Measurements from ENCODE around the gene CMTM4. TPM values are rescaled to one million over a fixed set of nuclear protein-coding genes. Genes with fewer than 3 reads are reported as not detected.
"Not testable (repeated sequence)": the region's sequence is repeated elsewhere in the genome, so short reads cannot be mapped to it uniquely, and the experiment has no call there.

CMTM4 gene
- total RNA-seq, 1 experiment from 2014 or later, result 110 TPM

DNA sequence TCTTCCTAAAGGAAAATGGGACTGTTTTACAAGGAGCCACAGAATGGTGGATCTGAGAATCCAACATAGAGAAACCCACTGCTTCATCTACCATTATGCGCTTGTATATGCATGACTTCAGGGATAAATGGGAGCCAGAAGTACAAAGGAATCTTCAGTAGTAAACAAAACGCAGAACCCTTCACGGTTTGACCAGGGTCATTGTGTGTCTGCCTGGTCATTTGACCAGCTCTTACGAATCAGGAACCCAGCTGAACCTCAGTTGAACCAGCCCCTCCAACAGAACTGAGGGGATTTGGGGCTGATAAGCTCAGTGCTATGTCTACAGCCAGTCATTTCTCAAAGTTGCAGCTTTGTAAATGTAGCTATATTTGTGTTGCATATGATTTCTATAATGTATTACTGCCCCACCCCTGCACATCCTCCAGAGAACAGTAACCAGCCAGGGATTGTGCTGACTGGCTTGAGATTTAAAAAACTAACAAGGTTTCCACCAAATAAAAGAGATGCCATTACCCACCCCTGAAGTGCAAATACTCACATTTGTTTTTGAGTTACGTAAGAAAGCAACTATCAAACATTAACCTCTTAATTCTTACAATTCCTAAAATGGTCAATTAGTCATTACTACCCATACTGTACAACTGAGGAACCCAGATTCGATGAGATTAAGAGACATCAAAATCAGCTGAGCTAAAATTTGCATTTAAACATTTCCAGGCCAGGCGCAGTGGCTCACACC is 6.3 kb downstream of the CMTM4 start:
- H3K36me3 Mint-ChIP-seq (ENCODE audit: insufficient read depth, unreplicated experiment), result peaks cover 21% of the 10 kb centered on the region
- BruUV-seq (replicated peaks), result no TSS peak
- no peak overlapping the region for H3K4me3 Mint-ChIP-seq (ENCODE audit: low read depth, unreplicated experiment)
- CTCF ChIA-PET, result interaction anchor here (1.1 to 1.8 kb wide), 3 partner anchors 29 to 81 kb away, joined by 3 to 5 read pairs (median 4); no protein-coding TSS in a partner anchor
- DNase-seq, result no peak
- TF ChIP-seq CTCF (IDR thresholded peaks at IDR 0.05; ENCODE audit: unreplicated experiment), result no peak
- H3K4me1 Mint-ChIP-seq (ENCODE audit: low read depth, unreplicated experiment), result peaks cover 39% of the 10 kb centered on the region
- H3K9me3 Mint-ChIP-seq (ENCODE audit: low read depth, unreplicated experiment), result no peaks in the 10 kb centered on the region
- H3K27me3 Mint-ChIP-seq (ENCODE audit: unreplicated experiment), result no peaks in the 10 kb centered on the region
- intact Hi-C loops (cut with micrococcal nuclease; ENCODE audit: unreplicated experiment), result loop anchor here (10.0 kb wide), 1 partner anchor 75 kb away; no protein-coding TSS in a partner anchor
- peak overlapping the region; percentile 27 for H3K27ac Mint-ChIP-seq (ENCODE audit: unreplicated experiment)

DNA sequence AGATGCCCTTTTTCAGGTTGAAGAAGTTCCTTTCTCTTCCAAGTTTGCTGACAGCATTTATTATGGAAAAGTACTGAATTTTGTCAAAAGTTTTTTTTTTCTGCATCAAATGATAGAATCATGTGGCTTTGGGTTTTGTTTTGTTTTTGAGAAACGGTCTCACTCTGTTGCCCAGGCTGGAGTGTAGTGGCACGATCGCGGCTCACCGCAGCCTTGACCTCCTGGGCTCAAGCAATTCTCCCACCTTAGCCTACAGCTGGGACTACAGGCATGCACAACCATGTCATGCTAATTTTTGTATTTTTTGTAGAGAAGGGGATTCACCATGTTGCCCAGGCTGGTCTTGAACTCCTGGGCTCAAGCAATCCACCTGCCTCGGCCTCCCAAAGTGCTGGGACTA is 7.3 kb downstream of the CMTM4 start:
- Mint-ChIP-seq H3K36me3 (ENCODE audit: insufficient read depth, unreplicated experiment) (peaks cover 16% of the 10 kb centered on the region), H3K27ac (ENCODE audit: unreplicated experiment) (no peak overlapping the region), H3K27me3 (ENCODE audit: unreplicated experiment) (no peaks in the 10 kb centered on the region), H3K4me1 (ENCODE audit: low read depth, unreplicated experiment) (peaks cover 29% of the 10 kb centered on the region), H3K4me3 (ENCODE audit: low read depth, unreplicated experiment) (no peak overlapping the region), H3K9me3 (ENCODE audit: low read depth, unreplicated experiment) (no peaks in the 10 kb centered on the region)
- CTCF ChIA-PET, result no interaction called here
- no peak for TF ChIP-seq CTCF (IDR thresholded peaks at IDR 0.05; ENCODE audit: unreplicated experiment)
- DNase-seq, result no peak
- intact Hi-C loops (cut with micrococcal nuclease; ENCODE audit: unreplicated experiment), result no loop called here
- no TSS peak for BruUV-seq (replicated peaks)

GRCh38 chr16:66687906-66688625 is 8.5 kb downstream of the CMTM4 start:
- H3K36me3 Mint-ChIP-seq (ENCODE audit: insufficient read depth, unreplicated experiment), result peaks cover 12% of the 10 kb centered on the region
- H3K27me3 Mint-ChIP-seq (ENCODE audit: unreplicated experiment), result no peaks in the 10 kb centered on the region
- CTCF ChIA-PET, result no interaction called here
- BruUV-seq (replicated peaks), result no TSS peak
- H3K27ac Mint-ChIP-seq (ENCODE audit: unreplicated experiment), result no peak overlapping the region
- no peak overlapping the region for H3K4me3 Mint-ChIP-seq (ENCODE audit: low read depth, unreplicated experiment)
- H3K9me3 Mint-ChIP-seq (ENCODE audit: low read depth, unreplicated experiment), result no peaks in the 10 kb centered on the region
- H3K4me1 Mint-ChIP-seq (ENCODE audit: low read depth, unreplicated experiment), result peaks cover 17% of the 10 kb centered on the region
- intact Hi-C loops (cut with micrococcal nuclease; ENCODE audit: unreplicated experiment), result no loop called here
- TF ChIP-seq CTCF (IDR thresholded peaks at IDR 0.05; ENCODE audit: unreplicated experiment), result no peak
- DNase-seq, result no peak

GRCh38 chr16:66685501-66686115 is 10.9 kb downstream of the CMTM4 start:
- DNase-seq; H3K4me3 Mint-ChIP-seq (ENCODE audit: low read depth, unreplicated experiment); intact Hi-C loops (cut with micrococcal nuclease; ENCODE audit: unreplicated experiment); H3K27me3 Mint-ChIP-seq (ENCODE audit: unreplicated experiment); BruUV-seq (replicated peaks); H3K9me3 Mint-ChIP-seq (ENCODE audit: low read depth, unreplicated experiment); H3K27ac Mint-ChIP-seq (ENCODE audit: unreplicated experiment): not testable (repeated sequence)
- Mint-ChIP-seq H3K36me3 (ENCODE audit: insufficient read depth, unreplicated experiment) (peaks cover 10% of the 10 kb centered on the region), H3K4me1 (ENCODE audit: low read depth, unreplicated experiment) (peaks cover 20% of the 10 kb centered on the region)
- CTCF ChIA-PET, result interaction anchor here (0.6 to 1.0 kb wide), 3 partner anchors 12 to 641 kb away, joined by 3 to 8 read pairs (median 3); partner anchors contain the start of genes KCTD19 and LRRC36

Data from Calu3 (cell line).